ENCODE measurements around the gene SULF2.
"Not testable (repeated sequence)": the region's sequence is repeated elsewhere in the genome, so short reads cannot be mapped to it uniquely, and the experiment has no call there.

Gene SULF2

GRCh38 chr20:47805951-47806350 lies 20.7 kb upstream of the SULF2 start:
- in situ Hi-C loops (cut with MboI; ENCODE audit: low sequenced_read_pairs): no loop called here

GRCh38 chr20:47804972-47805371 lies 19.7 kb upstream of the SULF2 start:
- in situ Hi-C loops (cut with MboI; ENCODE audit: low sequenced_read_pairs): not testable (repeated sequence)

DNA sequence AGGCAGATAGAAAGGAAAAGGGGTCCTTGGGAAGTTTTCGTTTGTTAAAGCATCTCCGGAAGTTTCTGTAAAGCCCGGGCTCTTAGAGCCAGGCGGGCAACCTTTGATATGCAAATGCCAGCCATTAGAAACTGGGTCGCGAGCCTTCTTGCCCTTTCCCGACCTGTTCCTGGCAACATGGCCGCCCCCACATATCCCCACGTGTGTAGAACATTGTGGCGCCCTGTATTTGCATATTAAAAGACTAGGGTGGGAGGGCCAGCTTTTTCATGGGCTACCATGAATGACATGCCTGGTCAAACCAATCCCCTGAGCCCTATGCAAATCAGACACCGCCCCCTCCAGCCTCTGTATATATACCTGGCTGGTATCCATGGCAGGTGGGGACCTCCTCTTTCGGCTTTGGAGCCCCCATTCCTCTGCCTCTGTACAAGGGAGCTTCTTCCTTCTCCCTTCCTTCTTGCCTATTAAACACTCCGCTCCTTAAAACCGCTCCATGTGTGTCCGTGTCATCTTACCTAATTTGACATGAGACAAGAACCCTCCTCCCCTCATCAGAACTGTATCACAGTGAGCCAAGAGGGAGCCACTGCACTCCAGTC lies 19.0 kb upstream of the SULF2 start:
- in situ Hi-C loops (cut with MboI; ENCODE audit: low sequenced_read_pairs): not testable (repeated sequence)

GRCh38 chr20:47802975-47803374 lies 17.7 kb upstream of the SULF2 start:
- in situ Hi-C loops (cut with MboI; ENCODE audit: low sequenced_read_pairs): no loop called here

DNA sequence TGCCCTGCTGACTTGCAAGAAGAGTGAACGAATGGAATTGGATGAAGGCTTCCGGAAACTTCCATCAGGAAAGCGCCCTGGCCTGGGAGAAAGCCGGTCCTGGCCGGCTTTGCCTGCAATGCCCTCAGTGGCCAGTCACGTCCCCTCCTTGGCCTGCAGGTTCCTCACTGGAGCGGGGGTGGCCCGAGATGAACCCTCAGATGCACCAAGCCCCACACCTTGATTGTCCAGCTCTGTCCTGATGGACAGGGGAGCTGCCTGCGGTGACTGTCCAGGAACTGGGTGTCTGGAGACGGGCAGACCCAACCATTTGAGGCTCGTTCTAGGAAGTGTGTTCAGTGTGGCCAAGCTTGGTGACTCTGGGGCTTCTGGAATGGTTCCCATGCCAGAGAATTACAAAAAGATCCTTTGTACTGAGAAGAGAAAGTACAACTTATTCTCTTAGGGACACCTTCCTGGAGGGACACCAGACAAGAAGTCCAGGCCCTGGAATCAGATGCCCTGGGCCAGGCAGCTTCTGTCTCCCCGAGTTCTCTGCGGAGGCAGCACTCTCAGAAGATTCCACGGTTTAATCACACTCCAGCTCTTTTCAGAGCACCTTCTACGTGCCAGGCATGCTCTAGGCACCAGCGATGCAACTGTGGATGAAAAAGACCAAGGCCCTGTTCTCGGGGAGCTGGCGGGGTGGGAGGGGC lies 17.1 kb upstream of the SULF2 start:
- in situ Hi-C loops (cut with MboI; ENCODE audit: low sequenced_read_pairs): no loop called here

DNA sequence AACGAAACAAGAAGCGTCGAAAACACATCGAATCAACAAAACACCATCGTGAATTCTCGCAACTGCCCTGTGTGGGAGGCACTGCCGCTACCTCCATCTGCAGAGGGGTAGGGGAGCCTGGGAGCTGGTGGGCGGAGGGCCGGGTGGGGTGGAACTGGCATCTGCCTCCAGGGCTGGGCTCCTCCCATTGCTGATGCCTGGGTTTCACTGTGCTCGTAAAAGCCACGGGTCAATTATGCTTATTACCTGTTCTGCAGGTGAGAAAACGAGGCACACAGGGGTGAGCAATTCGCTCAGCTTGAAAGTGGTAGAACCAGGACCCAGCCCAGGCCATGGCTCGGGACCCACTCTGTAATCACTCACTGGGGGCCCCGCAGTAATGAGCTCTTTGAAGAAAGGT lies 16.5 kb upstream of the SULF2 start:
- in situ Hi-C loops (cut with MboI; ENCODE audit: low sequenced_read_pairs): no loop called here

DNA sequence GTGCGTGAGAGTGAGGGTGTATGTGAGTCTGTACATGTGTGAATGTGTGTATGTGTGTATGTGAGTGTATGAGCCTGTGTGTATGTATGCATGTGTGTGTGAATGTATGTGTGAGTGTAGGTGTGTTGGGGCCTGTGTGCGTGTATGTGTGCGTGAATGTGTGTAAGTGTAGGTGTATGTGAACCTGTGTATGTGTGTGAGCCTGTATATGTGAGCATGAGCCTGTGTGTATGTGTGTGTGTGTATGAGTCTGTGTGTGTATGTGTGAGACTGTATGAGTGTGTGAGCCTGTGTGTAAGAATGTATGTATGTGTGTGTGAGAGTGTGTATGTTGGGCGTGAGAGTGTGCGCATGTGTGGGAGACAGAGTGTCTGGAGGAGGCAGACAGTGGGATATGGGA lies 15.8 kb upstream of the SULF2 start:
- in situ Hi-C loops (cut with MboI; ENCODE audit: low sequenced_read_pairs): no loop called here

DNA sequence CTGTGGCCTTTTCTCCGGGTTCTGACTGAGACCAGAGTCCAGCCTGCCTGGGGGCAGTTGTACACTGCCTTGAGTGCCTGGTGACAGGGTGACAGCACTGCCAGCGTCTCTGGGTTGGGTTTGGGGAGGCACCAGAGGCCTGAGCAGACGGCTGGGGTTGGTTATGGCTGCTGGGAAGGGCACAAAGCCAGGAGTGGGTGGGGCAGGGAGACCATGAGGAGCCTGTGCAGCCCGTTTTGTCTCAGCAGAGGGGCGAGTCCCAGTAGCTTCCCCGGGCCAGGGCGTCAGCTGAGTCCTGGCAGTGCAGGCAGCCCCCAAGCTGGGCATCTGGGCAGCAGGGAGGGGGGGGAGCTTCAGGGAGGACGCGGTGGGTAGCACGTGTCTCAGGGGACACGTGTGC lies 15.3 kb upstream of the SULF2 start:
- in situ Hi-C loops (cut with MboI; ENCODE audit: low sequenced_read_pairs): no loop called here

GRCh38 chr20:47799116-47799715 lies 13.9 kb upstream of the SULF2 start:
- in situ Hi-C loops (cut with MboI; ENCODE audit: low sequenced_read_pairs): no loop called here

- in situ Hi-C loops (cut with MboI; ENCODE audit: low sequenced_read_pairs): no loop called here
Observed at GRCh38 chr20:47796971-47797370, 11.7 kb upstream of the SULF2 start.

- in situ Hi-C loops (cut with MboI; ENCODE audit: low sequenced_read_pairs): no loop called here
Observed at GRCh38 chr20:47795214-47795907, 10.1 kb upstream of the SULF2 start.

GRCh38 chr20:47794264-47794663 lies 9.0 kb upstream of the SULF2 start:
- in situ Hi-C loops (cut with MboI; ENCODE audit: low sequenced_read_pairs): not testable (repeated sequence)

DNA sequence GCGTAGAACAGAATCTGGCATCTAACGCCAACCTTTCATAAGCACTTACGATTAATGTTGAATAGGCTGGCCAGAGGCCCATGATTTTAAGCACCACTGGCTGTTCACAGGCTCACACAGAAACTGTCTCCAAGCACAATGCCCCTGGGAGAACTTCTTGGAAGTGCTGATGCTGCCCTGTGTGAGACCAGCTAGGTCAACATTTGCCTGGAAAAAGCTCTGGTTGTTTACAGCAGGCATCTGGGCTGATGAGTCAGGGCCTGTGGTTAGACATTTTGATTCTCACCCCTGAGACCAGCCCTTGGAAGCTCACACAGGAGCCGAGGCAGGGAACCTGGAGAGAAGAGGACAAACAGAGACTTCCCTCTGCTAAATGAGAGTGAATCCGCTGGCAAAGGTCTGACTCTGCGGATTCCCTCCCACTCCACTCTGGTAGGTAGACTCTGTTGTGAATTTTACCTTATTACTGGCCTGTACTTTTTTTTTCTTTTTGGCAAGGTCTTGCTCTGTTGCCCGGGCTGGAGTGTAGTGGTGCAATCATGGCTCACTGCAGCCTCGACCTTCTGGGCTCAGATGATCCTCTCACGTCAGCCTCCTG lies 6.8 kb upstream of the SULF2 start:
- in situ Hi-C loops (cut with MboI; ENCODE audit: low sequenced_read_pairs): no loop called here

DNA sequence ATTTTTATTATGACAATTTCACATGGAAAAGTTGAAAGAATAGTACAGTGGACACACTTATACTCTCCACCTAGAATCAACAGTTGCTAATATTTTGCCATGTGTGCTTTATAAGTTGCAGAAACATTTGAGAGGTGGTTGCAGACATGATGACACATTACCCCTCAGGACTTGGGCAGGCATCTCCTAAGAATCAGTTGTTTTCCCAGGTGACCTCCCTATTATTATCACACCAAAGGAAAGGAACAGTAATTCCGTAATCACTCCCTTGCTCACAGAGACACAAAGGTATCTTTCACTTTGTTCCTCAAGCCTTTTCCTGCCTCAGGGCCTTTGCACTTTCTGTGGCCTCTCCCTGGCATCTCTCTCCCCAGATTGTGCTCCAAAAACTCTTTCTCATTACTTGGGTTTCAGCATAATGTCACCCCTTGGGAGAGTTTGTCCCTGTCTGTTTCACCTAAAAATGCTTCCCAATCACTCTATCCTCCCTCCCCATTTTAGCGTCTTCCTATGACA lies 5.9 kb upstream of the SULF2 start:
- in situ Hi-C loops (cut with MboI; ENCODE audit: low sequenced_read_pairs): no loop called here

GRCh38 chr20:47790580-47790965 lies 5.3 kb upstream of the SULF2 start:
- in situ Hi-C loops (cut with MboI; ENCODE audit: low sequenced_read_pairs): no loop called here

- in situ Hi-C loops (cut with MboI; ENCODE audit: low sequenced_read_pairs): no loop called here
Observed at GRCh38 chr20:47789764-47790579, 4.7 kb upstream of the SULF2 start.

- in situ Hi-C loops (cut with MboI; ENCODE audit: low sequenced_read_pairs): no loop called here
Observed at GRCh38 chr20:47789081-47789763, 3.9 kb upstream of the SULF2 start.

GRCh38 chr20:47788741-47789080 lies 3.4 kb upstream of the SULF2 start:
- in situ Hi-C loops (cut with MboI; ENCODE audit: low sequenced_read_pairs): no loop called here

DNA sequence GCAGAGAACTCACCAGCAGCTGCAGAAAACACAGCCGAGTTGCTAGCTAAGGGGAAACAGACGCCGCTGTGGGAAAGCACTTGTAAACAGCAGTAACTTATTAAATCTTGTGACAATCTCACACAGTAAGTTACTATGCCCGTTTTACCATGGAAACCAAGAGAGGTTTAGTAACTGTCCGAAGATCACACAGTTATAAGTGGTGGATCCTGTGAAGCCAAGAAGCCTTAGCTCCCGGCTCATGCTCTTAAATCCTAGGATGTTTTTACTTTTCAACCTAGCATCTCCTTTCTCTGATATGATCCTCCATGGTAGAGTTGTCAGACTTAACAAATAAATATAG lies 1.5 kb upstream of the SULF2 start:
- in situ Hi-C loops (cut with MboI; ENCODE audit: low sequenced_read_pairs): no loop called here

Data from HL-60/S4 treated with phorbol 12-myristate 13-acetate at 8.2 ng/mL for 4 days and 3 days (cell line).